ENCODE measurements around the gene SPEM3. TPM values are rescaled to one million over a fixed set of nuclear protein-coding genes. Genes with fewer than 3 reads are reported as not detected.

SPEM3 gene
- total and polyA plus RNA-seq, 2 donors (not counting 3 experiments of a cell fraction or from before 2014, with no cell fraction given), result not detected

DNA sequence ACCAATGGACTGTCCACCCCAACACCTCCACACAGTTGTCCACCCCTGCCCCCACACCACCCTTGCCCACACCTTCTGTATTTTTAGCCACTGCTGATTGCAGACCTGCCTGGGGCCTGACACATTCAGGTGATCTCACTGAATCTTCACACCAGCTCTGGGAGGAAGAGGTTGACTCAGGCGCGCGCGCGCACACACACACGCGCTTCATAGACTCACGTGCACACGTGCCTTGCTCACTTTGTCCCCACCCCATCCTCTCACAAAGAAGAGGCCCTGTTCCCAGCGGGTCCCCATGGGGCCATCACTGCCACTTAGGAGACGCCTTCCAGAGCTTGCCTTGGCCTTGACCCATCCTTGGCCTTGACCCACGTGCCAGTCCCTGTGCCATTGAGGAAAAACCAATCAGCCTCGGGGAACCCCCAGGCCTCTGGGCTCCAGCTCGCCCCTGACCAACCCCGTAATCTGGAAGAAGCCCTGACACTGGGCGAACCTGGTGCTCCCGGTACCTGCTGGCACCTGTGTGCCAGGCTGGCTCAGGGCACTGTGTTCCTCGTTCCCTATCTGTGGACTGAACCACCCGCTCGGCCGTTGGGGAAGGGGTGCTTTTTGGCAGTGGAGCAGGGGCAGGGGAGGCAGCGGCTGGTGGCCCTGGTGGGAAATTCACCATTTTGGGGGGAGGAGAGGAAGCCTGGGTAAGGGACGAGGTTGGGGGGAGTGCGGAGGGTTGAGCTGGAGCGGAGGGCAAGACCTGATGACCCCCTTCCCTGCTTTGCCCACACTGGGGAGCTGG is 17.8 kb upstream of the SPEM3 start:
- no peak overlapping the region for H3K4me2 ChIP-seq (ENCODE audit: insufficient read depth, low read length)
- H3K79me2 ChIP-seq (ENCODE audit: control insufficient read depth, insufficient read depth, low read length), result no peaks in the 10 kb centered on the region
- ChIA-PET POLR2A (no interaction called here), CTCF (no interaction called here)
- no peaks in the 10 kb centered on the region for H3K27me3 ChIP-seq (ENCODE audit: control insufficient read depth in 2 of 2, insufficient read depth in 2 of 2, low read length in 2 of 2)
- no peaks in the 10 kb centered on the region for H4K20me1 ChIP-seq (replicated peaks; ENCODE audit: control insufficient read depth, extremely low read depth, insufficient read depth, low read length)
- intact Hi-C loops (cut with micrococcal nuclease) (no loop called here), dilution Hi-C loops (cut with MboI; ENCODE audit: extremely low pct_ligation_motif_present, low sequenced_read_pairs) (no loop called here)
- FAIRE-seq (no peak), DNase-seq (ENCODE audit: low read depth, low spot score) (no peak)
- H3K9me3 ChIP-seq (replicated peaks; ENCODE audit: control insufficient read depth, insufficient read depth, low read length), result no peaks in the 10 kb centered on the region
- H3K9ac ChIP-seq (replicated peaks; ENCODE audit: extremely low read depth, insufficient read depth, low read length), result no peak overlapping the region
- H3K9me1 ChIP-seq (replicated peaks; ENCODE audit: control insufficient read depth, extremely low read depth, insufficient read depth, low read length), result no peaks in the 10 kb centered on the region
- H2AFZ ChIP-seq (ENCODE audit: low read depth, low read length), result no peak overlapping the region
- peaks cover 0 to 17% of the 10 kb centered on the region in 2 experiments for H3K36me3 ChIP-seq (ENCODE audit: control insufficient read depth in 2 of 2, extremely low read depth in 1 of 2, insufficient read depth in 2 of 2, low read length in 2 of 2)
- H3K27ac ChIP-seq (ENCODE audit: insufficient read depth, low read depth, low read length), result no peak overlapping the region
- no peak for TF ChIP-seq GATA2 (IDR thresholded peaks at IDR 0.05; ENCODE audit: insufficient read depth, insufficient read length, low read depth, low read length)
- H3K4me1 ChIP-seq (ENCODE audit: control insufficient read depth, extremely low read depth, insufficient read depth, low read length), result no peaks in the 10 kb centered on the region
- BruUV-seq (replicated peaks), result no TSS peak
- H3K4me3 ChIP-seq (replicated peaks in 1 of 3; ENCODE audit: insufficient read depth in 1 of 3, low read depth in 1 of 3, low read length in 3 of 3), result no peak overlapping the region

- no peak for FAIRE-seq
- DNase-seq (ENCODE audit: low read depth, low spot score), result no peak
- peaks cover 0 to 17% of the 10 kb centered on the region in 2 experiments for H3K36me3 ChIP-seq (ENCODE audit: control insufficient read depth in 2 of 2, extremely low read depth in 1 of 2, insufficient read depth in 2 of 2, low read length in 2 of 2)
- H3K4me3 ChIP-seq (replicated peaks in 1 of 3; ENCODE audit: insufficient read depth in 1 of 3, low read depth in 1 of 3, low read length in 3 of 3), result no peak overlapping the region
- no peaks in the 10 kb centered on the region for H3K9me1 ChIP-seq (replicated peaks; ENCODE audit: control insufficient read depth, extremely low read depth, insufficient read depth, low read length)
- no peaks in the 10 kb centered on the region for H3K27me3 ChIP-seq (ENCODE audit: control insufficient read depth in 2 of 2, insufficient read depth in 2 of 2, low read length in 2 of 2)
- no peak overlapping the region for H2AFZ ChIP-seq (ENCODE audit: low read depth, low read length)
- H3K27ac ChIP-seq (ENCODE audit: insufficient read depth, low read depth, low read length), result no peak overlapping the region
- intact Hi-C loops (cut with micrococcal nuclease), result no loop called here
- ChIA-PET POLR2A (no interaction called here), CTCF (no interaction called here)
- dilution Hi-C loops (cut with MboI; ENCODE audit: extremely low pct_ligation_motif_present, low sequenced_read_pairs), result no loop called here
- no peaks in the 10 kb centered on the region for H3K79me2 ChIP-seq (ENCODE audit: control insufficient read depth, insufficient read depth, low read length)
- H3K9ac ChIP-seq (replicated peaks; ENCODE audit: extremely low read depth, insufficient read depth, low read length), result no peak overlapping the region
- no peak overlapping the region for H3K4me2 ChIP-seq (ENCODE audit: insufficient read depth, low read length)
- TF ChIP-seq POLR2AphosphoS5 (IDR thresholded peaks at IDR 0.05; ENCODE audit: insufficient read depth, low read depth, low read length) (no peak), MYC (IDR thresholded peaks at IDR 0.05; ENCODE audit: low read depth, low read length) (no peak), GATA2 (IDR thresholded peaks at IDR 0.05; ENCODE audit: insufficient read depth, insufficient read length, low read depth, low read length) (no peak), JUN (IDR thresholded peaks at IDR 0.05; ENCODE audit: borderline replicate concordance, insufficient read depth, insufficient read length, low read depth) (no peak), FOS (IDR thresholded peaks at IDR 0.05; ENCODE audit: borderline replicate concordance, insufficient read depth, low read length) (no peak), POLR2A (IDR thresholded peaks at IDR 0.05; ENCODE audit: low read depth, low read length) (no peak), EZH2 (IDR thresholded peaks at IDR 0.05; ENCODE audit: borderline replicate concordance, low read depth, low read length, severe bottlenecking) (no peak), MAX (IDR thresholded peaks at IDR 0.05; ENCODE audit: insufficient read depth, insufficient read length) (no peak)
- TF ChIP-seq, protein P1, sequence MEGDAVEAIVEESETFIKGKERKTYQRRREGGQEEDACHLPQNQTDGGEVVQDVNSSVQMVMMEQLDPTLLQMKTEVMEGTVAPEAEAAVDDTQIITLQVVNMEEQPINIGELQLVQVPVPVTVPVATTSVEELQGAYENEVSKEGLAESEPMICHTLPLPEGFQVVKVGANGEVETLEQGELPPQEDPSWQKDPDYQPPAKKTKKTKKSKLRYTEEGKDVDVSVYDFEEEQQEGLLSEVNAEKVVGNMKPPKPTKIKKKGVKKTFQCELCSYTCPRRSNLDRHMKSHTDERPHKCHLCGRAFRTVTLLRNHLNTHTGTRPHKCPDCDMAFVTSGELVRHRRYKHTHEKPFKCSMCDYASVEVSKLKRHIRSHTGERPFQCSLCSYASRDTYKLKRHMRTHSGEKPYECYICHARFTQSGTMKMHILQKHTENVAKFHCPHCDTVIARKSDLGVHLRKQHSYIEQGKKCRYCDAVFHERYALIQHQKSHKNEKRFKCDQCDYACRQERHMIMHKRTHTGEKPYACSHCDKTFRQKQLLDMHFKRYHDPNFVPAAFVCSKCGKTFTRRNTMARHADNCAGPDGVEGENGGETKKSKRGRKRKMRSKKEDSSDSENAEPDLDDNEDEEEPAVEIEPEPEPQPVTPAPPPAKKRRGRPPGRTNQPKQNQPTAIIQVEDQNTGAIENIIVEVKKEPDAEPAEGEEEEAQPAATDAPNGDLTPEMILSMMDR (IDR thresholded peaks at IDR 0.05; ENCODE audit: extremely low read depth in 1 of 2, insufficient read depth in 1 of 2, low read depth in 1 of 2, low read length in 2 of 2), result no peak
- H3K9me3 ChIP-seq (replicated peaks; ENCODE audit: control insufficient read depth, insufficient read depth, low read length), result no peaks in the 10 kb centered on the region
- H4K20me1 ChIP-seq (replicated peaks; ENCODE audit: control insufficient read depth, extremely low read depth, insufficient read depth, low read length), result no peaks in the 10 kb centered on the region
- H3K4me1 ChIP-seq (ENCODE audit: control insufficient read depth, extremely low read depth, insufficient read depth, low read length), result no peaks in the 10 kb centered on the region
- no TSS peak for BruUV-seq (replicated peaks)
These were observed 17.3 kb upstream of the SPEM3 start for GRCh38 chr17:7411427-7411750.

Measured in endothelial cell of umbilical vein (primary cell).